K562 (cell line): ENCODE results near the gene ZMYND19. TPM values are rescaled to one million over a fixed set of nuclear protein-coding genes. Genes with fewer than 3 reads are reported as not detected.
A peak's percentile ranks its signal among the peaks of the same experiment; 100 is the strongest.

Experiments
- ATAC-seq: fragments of 200-7000 bp; cut with Tn5 transposase; 3 replicates; pipeline ENCODE4 v1.9.1; 2020; ENCODE audit warnings: moderate library complexity
- BruUV-seq: library from RNA; stranded (reverse); fragments of 400-500 nt; replicated peaks from 2 replicates; lab custom pipeline; 2021; lab: Mats Ljungman, UMichigan
- CTCF ChIA-PET: fragments of 300-600 bp; formaldehyde crosslinking; extraction: SDS; loops from one replicate; lab custom pipeline; 2021; ENCODE audit warnings: low intra/inter-chr PET ratio; lab: Yijun Ruan, JAX
- POLR2A ChIA-PET: fragments of 300-600, 350-650 bp; sonication (Branson Sonifier 250); formaldehyde crosslinking; extraction: SDS; loops from one replicate; lab custom pipeline; 2021; ENCODE audit warnings: antibody characterized with exemption, inconsistent platforms; lab: Yijun Ruan, JAX
- DNase-seq, 4 experiments: peaks; one replicate each; pipeline versions ENCODE4 v3.0.0 to v3.0.0-alpha.2; 2011 to 2018; ENCODE audit warnings: low spot score in 3 of 4, mixed read lengths in 3 of 4; ENCODE audit errors: extremely low read depth in 1 of 4
- FAIRE-seq: peaks from 2 replicates; lab custom pipeline; 2011; peaks lifted over from hg19 to GRCh38; lab: Jason Lieb, UNC
- H2AFZ ChIP-seq: 2 replicates; pipeline ENCODE4 v1.6.0; 2011; ENCODE audit warnings: low read depth, low read length, control low read depth, inconsistent platforms
- H3K27ac ChIP-seq: fragments of 200-600 bp; 3 replicates; pipeline ENCODE4 v1.8.0; 2011; ENCODE audit warnings: low read depth, mild to moderate bottlenecking, control low read depth, inconsistent platforms, low read length, moderate library complexity, mixed read lengths; ENCODE audit errors: extremely low read depth
- H3K27me3 ChIP-seq, 2 experiments: fragments of 300-600 bp in 1 of 2; 2 replicates in 1 of 2; 3 replicates in 1 of 2; pipeline versions ENCODE4 v1.6.0 to v1.8.0; 2011; ENCODE audit warnings: inconsistent platforms in 2 of 2, low read length in 2 of 2, mild to moderate bottlenecking in 1 of 2, mixed read lengths in 1 of 2, moderate library complexity in 1 of 2; ENCODE audit not compliant: control insufficient read depth in 2 of 2, insufficient read depth in 2 of 2
- H3K36me3 ChIP-seq: fragments of 300-600 bp; 3 replicates; pipeline ENCODE4 v1.8.0; 2011; ENCODE audit warnings: mild to moderate bottlenecking, low read length, inconsistent platforms; ENCODE audit not compliant: control insufficient read depth, insufficient read depth
- H3K4me1 ChIP-seq, 2 experiments: fragments of 200-600 bp in 1 of 2; replicated peaks in 1 of 2; 2 replicates in 1 of 2; 3 replicates in 1 of 2; pipeline versions ENCODE4 v1.5.1 to v1.8.0; 2011; ENCODE audit warnings: inconsistent platforms in 2 of 2, low read length in 2 of 2, mild to moderate bottlenecking in 1 of 2, mixed read lengths in 1 of 2, moderate library complexity in 1 of 2; ENCODE audit not compliant: control insufficient read depth in 2 of 2, insufficient read depth in 2 of 2
- H3K4me2 ChIP-seq: 2 replicates; pipeline ENCODE4 v1.6.1; 2011; ENCODE audit warnings: low read length, control low read depth, inconsistent platforms, mixed read lengths; ENCODE audit not compliant: insufficient read depth
- H3K4me3 ChIP-seq: fragments of 200-600 bp; sonication (generic), shearing (Covaris generic); 2 replicates; pipeline ENCODE4 v1.5.1; 2016; ENCODE audit warnings: control low read depth, inconsistent platforms
- H3K79me2 ChIP-seq: fragments of 200-600 bp; 3 replicates; pipeline ENCODE4 v1.8.0; 2011; ENCODE audit warnings: low read length, inconsistent platforms; ENCODE audit not compliant: control insufficient read depth, insufficient read depth
- H3K9ac ChIP-seq, 2 experiments: 2 replicates each; pipeline versions ENCODE4 v1.6.0 to v1.6.1; 2011; ENCODE audit warnings: low read depth in 2 of 2, low read length in 2 of 2, control low read depth in 1 of 2, inconsistent platforms in 1 of 2, mild to moderate bottlenecking in 1 of 2, mixed read lengths in 1 of 2; ENCODE audit not compliant: insufficient read depth in 1 of 2
- H3K9me1 ChIP-seq: one replicate; pipeline ENCODE4 v1.6.0; 2011; ENCODE audit warnings: inconsistent platforms, mild to moderate bottlenecking, low read length, moderate library complexity; ENCODE audit not compliant: control insufficient read depth, insufficient read depth
- H3K9me3 ChIP-seq: replicated peaks from 2 replicates; pipeline ENCODE4 v1.5.1; 2011; ENCODE audit warnings: low read depth, low read length, inconsistent platforms; ENCODE audit not compliant: control insufficient read depth, insufficient read depth
- H4K20me1 ChIP-seq: replicated peaks from 2 replicates; pipeline ENCODE4 v1.6.1; 2011; ENCODE audit warnings: low read length, inconsistent platforms, mixed read lengths; ENCODE audit not compliant: control insufficient read depth, insufficient read depth
- PHF20 ChIP-seq: fragments of 450-650 bp; IDR thresholded peaks from 2 replicates; pipeline ENCODE4 v1.6.1; 2018; ENCODE audit not compliant: partially characterized antibody
- RBFOX2 ChIP-seq: fragments of 200-400 bp; formaldehyde crosslinking; IDR thresholded peaks from 2 replicates; pipeline ENCODE4 v1.6.1; 2017; ENCODE audit warnings: low read depth, mild to moderate bottlenecking, low read length, moderate library complexity
- SMARCE1 ChIP-seq: fragments of 450-650 bp; IDR thresholded peaks from 2 replicates; pipeline ENCODE4 v1.7.1; 2016; ENCODE audit warnings: mild to moderate bottlenecking
- TAL1 ChIP-seq: fragments of 450-650 bp; IDR thresholded peaks from 2 replicates; pipeline ENCODE4 v1.6.1; 2016; ENCODE audit warnings: mild to moderate bottlenecking
- TEAD1 ChIP-seq, 2 experiments: fragments of 450-650 bp in 1 of 2; sonication (generic) in 1 of 2; formaldehyde crosslinking; IDR thresholded peaks; 2 replicates each; pipeline versions ENCODE4 v1.4.0 to v1.8.0; 2020 to 2022; ENCODE audit warnings: mild to moderate bottlenecking in 2 of 2, missing genetic modification reagents in 1 of 2
- TEAD4 ChIP-seq, 2 experiments: sonication (generic) in 1 of 2; formaldehyde crosslinking in 1 of 2; IDR thresholded peaks; 2 replicates each; pipeline versions ENCODE4 v1.6.1 to v1.8.0; 2012 to 2022; ENCODE audit warnings: borderline replicate concordance in 1 of 2, inconsistent platforms in 1 of 2, low read length in 1 of 2, mild to moderate bottlenecking in 1 of 2, missing genetic modification reagents in 1 of 2
- ZFPM2 ChIP-seq: fragments of 250-450 bp; sonication (Bioruptor Pico); IDR thresholded peaks from 2 replicates; pipeline ENCODE4 v1.5.1; 2022; ENCODE audit warnings: mild to moderate bottlenecking
- ZNF274 ChIP-seq: IDR thresholded peaks from 2 replicates; pipeline ENCODE4 v1.6.1; 2011; ENCODE audit warnings: low read depth, mild to moderate bottlenecking, low read length, moderate library complexity, borderline replicate concordance
- WGBS: fragments of 100-300 bp; shearing (Covaris generic); methylation state at CpG from one replicate; pipeline ENCODE4 v1.1.6; 2016; ENCODE audit warnings: low coverage, mixed read lengths; ENCODE audit not compliant: insufficient coverage; ENCODE audit errors: missing lambda C conversion rate; 5-methylcytosine and 5-hydroxymethylcytosine counted together
- in situ Hi-C: fragments of 300-500 bp; cut with MboI; formaldehyde crosslinking; loops from 4 replicates; pipeline ENCODE4 v1.15.0; 2018; ENCODE audit warnings: inconsistent platforms, mixed read lengths
- intact Hi-C: fragments of 100-400 bp; cut with micrococcal nuclease; formaldehyde crosslinking; loops from 2 replicates; pipeline ENCODE4 v1.14.2; 2022
- polyA plus RNA-seq, 8 experiments: library from polyadenylated mRNA; depleted of rRNA in 4 of 8; stranded (reverse) in 5 of 8; unstranded in 3 of 8; fragments of >200 nt; fragmentation: Nextera tagmentation in 2 of 8; fragmentation: Illumina TruSeq in 1 of 8; extraction: Ambion mirVana in 2 of 8; extraction: Trizol in 1 of 8; gene quantifications; 2 replicates each; pipeline versions ENCODE4 v1.2.1 to v1.2.3, GENCODE V29; 2011 to 2014; ENCODE audit warnings: inconsistent platforms in 1 of 8, missing spikeins in 1 of 8
- total RNA-seq, 7 experiments: library from RNA; depleted of rRNA in 6 of 7; stranded (reverse); fragments of >200 nt in 6 of 7; fragmentation: Illumina TruSeq in 2 of 7; extraction: Trizol in 2 of 7; gene quantifications; 2 replicates each; pipeline versions ENCODE4 v1.2.1 to v1.2.3, GENCODE V29; 2011 to 2021; ENCODE audit warnings: low replicate concordance in 1 of 7

ZMYND19 gene
- total and polyA plus RNA-seq, 9 of the 15 experiments (the other 6 are each of a cell fraction or from before 2014, with no cell fraction given) = 1.0 to 86.7 (median 44.0) TPM

DNA sequence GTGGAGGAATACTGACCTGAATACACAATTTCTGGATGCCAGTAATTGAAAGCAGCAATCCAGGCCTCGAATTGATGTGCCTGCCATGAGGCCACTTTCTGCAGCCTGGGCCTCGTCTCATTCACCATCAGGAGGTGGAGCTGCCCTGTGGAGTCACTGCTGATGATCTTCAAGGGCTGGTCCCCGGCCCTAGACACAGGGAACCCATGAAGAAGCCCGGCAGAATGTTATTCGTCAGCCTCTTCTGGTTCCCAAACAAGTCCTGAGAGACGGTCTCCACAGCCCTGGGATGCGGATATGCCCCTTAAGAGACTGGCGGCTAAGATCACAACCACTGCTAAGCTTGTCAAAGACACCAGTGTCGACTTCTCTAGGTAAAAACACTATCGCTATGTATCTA is 16.1 kb downstream of the ZMYND19 start:
- no peak for ATAC-seq
- BruUV-seq = no TSS peak
- Histone ChIP-seq H3K9me1 (peaks cover 7% of the 10 kb centered on the region), H3K36me3 (peaks cover 63% of the 10 kb centered on the region), H4K20me1 (no peaks in the 10 kb centered on the region; the same call in 1 of the 2 replicates), H2AFZ (no peak overlapping the region)
- in situ Hi-C loops = no loop called here
- intact Hi-C loops = no loop called here
- no peak for TF ChIP-seq ZFPM2
- TF ChIP-seq TEAD1 (CRISPR knock-in tag; IDR thresholded peaks at IDR 0.05) = no peak
- TF ChIP-seq TAL1 = no peak
- TF ChIP-seq PHF20 = no peak
- no peak for TF ChIP-seq ZNF274
- TF ChIP-seq SMARCE1 = no peak
- 0 out of 2 replicates have a peak, but pooled peaks have one; percentile 1 for TF ChIP-seq RBFOX2
- no peak for TF ChIP-seq TEAD4 (IDR thresholded peaks at IDR 0.05; ENCODE audit: low read length)
- TF ChIP-seq TEAD4 (CRISPR knock-in tag; IDR thresholded peaks at IDR 0.05; ENCODE audit: borderline replicate concordance) = no peak
- TF ChIP-seq, all 486 proteins: peak for 1
- no peak overlapping the region for H3K4me2 ChIP-seq
- DNase-seq (no peak), FAIRE-seq (no peak)
- WGBS = 84% methylated on average over 9 of the region's 10 CpGs
- ChIA-PET CTCF (no interaction called here), POLR2A (interaction anchor here (0.6 kb wide), 1 partner anchor 273 kb away, joined by 3 read pairs; no protein-coding TSS in a partner anchor)
- H3K27me3 ChIP-seq = no peaks in the 10 kb centered on the region
- peaks cover 48% of the 10 kb centered on the region for H3K79me2 ChIP-seq
- H3K4me1 ChIP-seq = peaks cover 27 to 31% of the 10 kb centered on the region in 2 experiments
- H3K4me3 ChIP-seq = no peak overlapping the region
- no peak overlapping the region for H3K9ac ChIP-seq
- no peaks in the 10 kb centered on the region for H3K9me3 ChIP-seq
- H3K27ac ChIP-seq = no peak overlapping the region
